Panc1 (cell line): ENCODE results near the gene MXRA8. TPM values are rescaled to one million over a fixed set of nuclear protein-coding genes. Genes with fewer than 3 reads are reported as not detected.

Source experiments
- ATAC-seq: fragments of 200-7000 bp; cut with Tn5 transposase; 2 replicates; pipeline ENCODE4 v1.9.1; 2020; ENCODE audit warnings: mild to moderate bottlenecking, moderate library complexity
- BruUV-seq: library from RNA; stranded (reverse); fragments of 400-500 nt; replicated peaks from 2 replicates; lab custom pipeline; 2021; lab: Mats Ljungman, UMichigan
- CTCF ChIA-PET: fragments of 300-600 bp; sonication (Branson Sonifier 250); formaldehyde crosslinking; loops from one replicate; lab custom pipeline; 2022; ENCODE audit warnings: antibody characterized with exemption; lab: Charles Lee
- POLR2A ChIA-PET: fragments of 300-600 bp; sonication (Branson Sonifier 250); formaldehyde crosslinking; loops from one replicate; lab custom pipeline; 2022; ENCODE audit warnings: antibody characterized with exemption; lab: Charles Lee
- DNase-seq: peaks from one replicate; pipeline ENCODE4 v3.0.0-alpha.2; 2010; ENCODE audit warnings: low read depth, low spot score
- H3K27ac ChIP-seq: 2 replicates; pipeline ENCODE4 v1.5.1; 2011; ENCODE audit warnings: mild to moderate bottlenecking, low read length, inconsistent platforms
- H3K27me3 ChIP-seq: fragments of 200-500 bp; sonication (Bioruptor generic); 2 replicates; pipeline ENCODE4 v1.6.0; 2014; ENCODE audit warnings: low read length, inconsistent platforms; ENCODE audit not compliant: control insufficient read depth, insufficient read depth
- H3K36me3 ChIP-seq: fragments of 200-500 bp; sonication (Bioruptor generic); 2 replicates; pipeline ENCODE4 v1.5.1; 2014; ENCODE audit warnings: inconsistent platforms, mild to moderate bottlenecking, low read length, moderate library complexity; ENCODE audit not compliant: control insufficient read depth, insufficient read depth
- H3K4me1 ChIP-seq: 2 replicates; pipeline ENCODE4 v1.5.1; 2011; ENCODE audit warnings: inconsistent platforms, mild to moderate bottlenecking, low read length, moderate library complexity; ENCODE audit not compliant: control insufficient read depth, insufficient read depth
- H3K4me3 ChIP-seq, 2 experiments: 2 replicates each; pipeline ENCODE4 v1.5.1; 2011 to 2012; ENCODE audit warnings: low read depth in 2 of 2, low read length in 2 of 2, mild to moderate bottlenecking in 2 of 2, inconsistent platforms in 1 of 2, moderate library complexity in 1 of 2
- H3K9me3 ChIP-seq: fragments of 200-500 bp; sonication (Bioruptor generic); 2 replicates; pipeline ENCODE4 v1.5.1; 2014; ENCODE audit warnings: low read depth, mild to moderate bottlenecking, inconsistent platforms, low read length, moderate library complexity; ENCODE audit not compliant: control insufficient read depth, insufficient read depth
- CTCF ChIP-seq: fragments of 450-650 bp; IDR thresholded peaks from 2 replicates; pipeline ENCODE4 v1.5.1; 2017; ENCODE audit warnings: mild to moderate bottlenecking
- POLR2AphosphoS5 ChIP-seq: IDR thresholded peaks from 2 replicates; pipeline ENCODE4 v1.6.1; 2012; ENCODE audit warnings: mild to moderate bottlenecking, low read depth, low read length, moderate library complexity
- REST ChIP-seq, 2 experiments: IDR thresholded peaks; 2 replicates each; pipeline ENCODE4 v1.6.1; 2011 to 2012; ENCODE audit warnings: low read depth in 2 of 2, control low read depth in 1 of 2, low read length in 1 of 2, mild to moderate bottlenecking in 1 of 2, moderate library complexity in 1 of 2; ENCODE audit not compliant: insufficient read depth in 1 of 2
- SIN3A ChIP-seq: IDR thresholded peaks from 2 replicates; pipeline ENCODE4 v1.6.1; 2012; ENCODE audit warnings: low read depth, mild to moderate bottlenecking, low read length, moderate library complexity, borderline replicate concordance; ENCODE audit not compliant: insufficient read depth
- TCF7L2 ChIP-seq: IDR thresholded peaks from 2 replicates; pipeline ENCODE4 v1.6.1; 2011; ENCODE audit warnings: mild to moderate bottlenecking, low read depth, low read length, inconsistent platforms
- in situ Hi-C: cut with HindIII; loops from 2 replicates; pipeline ENCODE4 v1.10.0; 2016; ENCODE audit warnings: low sequenced_read_pairs, low pct_unique_long_range_greater_than_20kb
- intact Hi-C: fragments of 100-400 bp; cut with micrococcal nuclease; formaldehyde crosslinking; loops from one replicate; pipeline ENCODE4 v1.10.0; 2022; ENCODE audit not compliant: unreplicated experiment
- total RNA-seq: library from RNA; stranded (reverse); gene quantifications from one replicate; pipeline ENCODE4 v1.2.1, GENCODE V29; 2021; ENCODE audit not compliant: unreplicated experiment

MXRA8 gene
- total RNA-seq, 1 experiment from 2014 or later: 96.0 TPM

- H3K9me3 ChIP-seq: no peaks in the 10 kb centered on the region
- peak; percentile 82 for DNase-seq
- peaks cover 7% of the 10 kb centered on the region for H3K36me3 ChIP-seq
- in situ Hi-C loops: no loop called here
- peak; percentile 89 for ATAC-seq
- peaks cover 47% of the 10 kb centered on the region for H3K4me1 ChIP-seq
- peak within 1 kb of the TSS; percentile 98 for H3K27ac ChIP-seq
- CTCF ChIA-PET: interaction anchor here (0.6 to 0.9 kb wide), 2 partner anchors 32 to 76 kb away, joined by 4 read pairs; no protein-coding TSS in a partner anchor
- intact Hi-C loops: no loop called here
- TF ChIP-seq POLR2AphosphoS5: peak; percentile 76
- TF ChIP-seq SIN3A: no peak
- H3K4me3 ChIP-seq: peak within 1 kb of the TSS; percentile 93 to 100
- no peaks in the 10 kb centered on the region for H3K27me3 ChIP-seq
- POLR2A ChIA-PET: interaction anchor here (0.6 to 0.9 kb wide), 3 partner anchors 15 to 94 kb away, joined by 3 to 6 read pairs (median 3); partner anchors contain the start of gene AURKAIP1
- no TSS peak for BruUV-seq
These were observed 41.0 kb upstream of the MXRA8 start, which contains the start of gene CCNL2 for GRCh38 chr1:1399187-1399871. Gene CCNL2, minus strand, starts transcription at chr1:1399335. Its CDS starts 29 bp downstream, at chr1:1399306.

- H3K27me3 ChIP-seq: no peaks in the 10 kb centered on the region
- TF ChIP-seq CTCF (no peak), TCF7L2 (no peak), SIN3A (no peak), POLR2AphosphoS5 (no peak), REST (IDR thresholded peaks at IDR 0.05; ENCODE audit: insufficient read depth in 1 of 2, low read depth in 2 of 2, low read length in 1 of 2) (no peak)
- peak overlapping the region; percentile 93 to 100 for H3K4me3 ChIP-seq
- no peaks in the 10 kb centered on the region for H3K9me3 ChIP-seq
- intact Hi-C loops (no loop called here), in situ Hi-C loops (no loop called here)
- peaks cover 44% of the 10 kb centered on the region for H3K4me1 ChIP-seq
- CTCF ChIA-PET: interaction anchor here (0.6 to 0.9 kb wide), 2 partner anchors 33 to 75 kb away, joined by 4 read pairs; no protein-coding TSS in a partner anchor
- DNase-seq: no peak
- no TSS peak for BruUV-seq
- POLR2A ChIA-PET: interaction anchor here (0.9 kb wide), 1 partner anchor 23 kb away, joined by 6 read pairs; the partner anchor contains the start of gene AURKAIP1
- peak overlapping the region; percentile 95 for H3K27ac ChIP-seq
- ATAC-seq: no peak
- peaks cover 7% of the 10 kb centered on the region for H3K36me3 ChIP-seq
These were observed 40.4 kb upstream of the MXRA8 start for GRCh38 chr1:1398677-1399186.
